ENCODE results near the gene SLC26A4. TPM values are rescaled to one million over a fixed set of nuclear protein-coding genes. Genes with fewer than 3 reads are reported as not detected.

Gene SLC26A4
- total and polyA plus RNA-seq, 9 of the 15 experiments (the other 6 are each of a cell fraction or from before 2014, with no cell fraction given) = 0.09 to 1.2 (median 0.33) TPM

DNA sequence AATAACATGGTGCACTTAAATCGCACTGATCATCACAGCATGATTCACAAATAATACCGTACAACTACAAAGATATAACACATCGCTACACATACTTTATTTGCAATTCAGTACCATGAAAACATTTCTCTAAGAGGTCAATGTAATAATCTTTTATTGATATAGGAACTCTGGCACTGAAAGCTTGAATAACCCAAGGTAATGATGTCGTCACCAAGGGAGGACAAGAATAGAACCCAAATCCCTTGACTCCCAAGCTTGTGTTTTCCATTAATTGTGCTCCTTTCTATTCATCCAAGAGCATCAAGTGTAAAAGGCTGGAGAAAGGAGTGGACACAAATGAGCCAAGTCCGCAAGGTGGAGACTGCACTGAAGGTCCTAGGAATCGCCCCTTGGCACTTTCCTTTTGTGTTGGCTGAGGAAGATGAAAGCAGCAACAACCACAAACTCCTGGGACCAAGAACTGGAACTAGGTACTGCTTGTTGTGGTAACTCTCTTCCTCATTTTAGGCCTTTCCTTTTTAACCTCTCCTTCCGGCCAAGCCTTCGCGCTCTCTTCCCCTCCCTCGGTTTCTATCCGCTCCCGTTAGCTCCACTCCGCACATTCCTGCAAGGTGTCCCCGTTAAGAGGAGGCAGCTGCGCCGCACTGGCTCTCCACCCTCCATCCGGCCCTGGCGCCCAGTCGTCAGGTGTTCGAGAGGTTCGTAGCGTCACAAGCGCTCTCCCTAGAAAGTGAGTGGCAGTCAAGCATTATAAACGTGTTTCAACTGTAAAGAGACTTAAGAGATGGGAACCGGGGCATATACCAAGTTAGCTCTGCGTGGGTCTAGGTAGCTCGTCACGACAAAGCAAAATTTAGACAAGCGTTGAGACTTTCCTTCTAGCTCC, 82.3 kb downstream of the SLC26A4 start (continued):
- TF ChIP-seq, protein P1, sequence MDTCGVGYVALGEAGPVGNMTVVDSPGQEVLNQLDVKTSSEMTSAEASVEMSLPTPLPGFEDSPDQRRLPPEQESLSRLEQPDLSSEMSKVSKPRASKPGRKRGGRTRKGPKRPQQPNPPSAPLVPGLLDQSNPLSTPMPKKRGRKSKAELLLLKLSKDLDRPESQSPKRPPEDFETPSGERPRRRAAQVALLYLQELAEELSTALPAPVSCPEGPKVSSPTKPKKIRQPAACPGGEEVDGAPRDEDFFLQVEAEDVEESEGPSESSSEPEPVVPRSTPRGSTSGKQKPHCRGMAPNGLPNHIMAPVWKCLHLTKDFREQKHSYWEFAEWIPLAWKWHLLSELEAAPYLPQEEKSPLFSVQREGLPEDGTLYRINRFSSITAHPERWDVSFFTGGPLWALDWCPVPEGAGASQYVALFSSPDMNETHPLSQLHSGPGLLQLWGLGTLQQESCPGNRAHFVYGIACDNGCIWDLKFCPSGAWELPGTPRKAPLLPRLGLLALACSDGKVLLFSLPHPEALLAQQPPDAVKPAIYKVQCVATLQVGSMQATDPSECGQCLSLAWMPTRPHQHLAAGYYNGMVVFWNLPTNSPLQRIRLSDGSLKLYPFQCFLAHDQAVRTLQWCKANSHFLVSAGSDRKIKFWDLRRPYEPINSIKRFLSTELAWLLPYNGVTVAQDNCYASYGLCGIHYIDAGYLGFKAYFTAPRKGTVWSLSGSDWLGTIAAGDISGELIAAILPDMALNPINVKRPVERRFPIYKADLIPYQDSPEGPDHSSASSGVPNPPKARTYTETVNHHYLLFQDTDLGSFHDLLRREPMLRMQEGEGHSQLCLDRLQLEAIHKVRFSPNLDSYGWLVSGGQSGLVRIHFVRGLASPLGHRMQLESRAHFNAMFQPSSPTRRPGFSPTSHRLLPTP (IDR thresholded peaks at IDR 0.05; ENCODE audit: borderline replicate concordance, extremely low read depth, insufficient read length) = no peak
- TF ChIP-seq ZNF668 (CRISPR knock-in tag; IDR thresholded peaks at IDR 0.05) = 0 out of 2 replicates have a peak, but pooled peaks have one; percentile 29
- peak; percentile 98 for TF ChIP-seq GTF2E2 (tag; IDR thresholded peaks at IDR 0.05)
- TF ChIP-seq MLX (CRISPR knock-in tag; conservative IDR thresholded peaks at IDR 0.05) = peak in 1 of 2 experiments; percentile 85; a peak in 2 of 4 replicates
- no peak for TF ChIP-seq SRF (CRISPR knock-in tag; IDR thresholded peaks at IDR 0.05)
- 0 out of 2 replicates have a peak, but pooled peaks have one; percentile 55 for TF ChIP-seq MIER1 (IDR thresholded peaks at IDR 0.05; ENCODE audit: low read depth)
- TF ChIP-seq, protein P2, sequence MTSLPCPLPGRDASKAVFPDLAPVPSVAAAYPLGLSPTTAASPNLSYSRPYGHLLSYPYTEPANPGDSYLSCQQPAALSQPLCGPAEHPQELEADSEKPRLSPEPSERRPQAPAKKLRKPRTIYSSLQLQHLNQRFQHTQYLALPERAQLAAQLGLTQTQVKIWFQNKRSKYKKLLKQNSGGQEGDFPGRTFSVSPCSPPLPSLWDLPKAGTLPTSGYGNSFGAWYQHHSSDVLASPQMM (CRISPR knock-in tag; IDR thresholded peaks at IDR 0.05) = no peak
- peak; percentile 39; the same call in 1 of the 2 replicates for TF ChIP-seq BACH1 (tag; IDR thresholded peaks at IDR 0.05)
- no peak for TF ChIP-seq HNRNPH1 (optimal IDR thresholded peaks at IDR 0.05; ENCODE audit: low read depth, low read length)
- TF ChIP-seq ARID2 (IDR thresholded peaks at IDR 0.05) = 0 out of 2 replicates have a peak, but pooled peaks have one; percentile 26
- TF ChIP-seq KHSRP (IDR thresholded peaks at IDR 0.05) = no peak
- TF ChIP-seq TAL1 (IDR thresholded peaks at IDR 0.05) = no peak
- no peak for TF ChIP-seq NELFE (IDR thresholded peaks at IDR 0.05; ENCODE audit: insufficient read depth, insufficient read length)
- TF ChIP-seq MNT (conservative IDR thresholded peaks at IDR 0.05) = no peak
- TF ChIP-seq, protein P3, sequence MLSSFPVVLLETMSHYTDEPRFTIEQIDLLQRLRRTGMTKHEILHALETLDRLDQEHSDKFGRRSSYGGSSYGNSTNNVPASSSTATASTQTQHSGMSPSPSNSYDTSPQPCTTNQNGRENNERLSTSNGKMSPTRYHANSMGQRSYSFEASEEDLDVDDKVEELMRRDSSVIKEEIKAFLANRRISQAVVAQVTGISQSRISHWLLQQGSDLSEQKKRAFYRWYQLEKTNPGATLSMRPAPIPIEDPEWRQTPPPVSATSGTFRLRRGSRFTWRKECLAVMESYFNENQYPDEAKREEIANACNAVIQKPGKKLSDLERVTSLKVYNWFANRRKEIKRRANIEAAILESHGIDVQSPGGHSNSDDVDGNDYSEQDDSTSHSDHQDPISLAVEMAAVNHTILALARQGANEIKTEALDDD (IDR thresholded peaks at IDR 0.05) = peak; percentile 62; the same call in 1 of the 2 replicates
- TF ChIP-seq PCBP2 (IDR thresholded peaks at IDR 0.05; ENCODE audit: low read depth, low read length, poor library complexity, severe bottlenecking) = no peak
- peak; percentile 20; the same call in 1 of the 2 replicates for TF ChIP-seq EHMT2 (IDR thresholded peaks at IDR 0.05)
- TF ChIP-seq ZNF551 (CRISPR knock-in tag; IDR thresholded peaks at IDR 0.05) = no peak
